ENCODE measurements around the gene HLA-DMA.

- no peak for TF ChIP-seq CTCF (IDR thresholded peaks at IDR 0.05)
- TF ChIP-seq POLR2A (IDR thresholded peaks at IDR 0.05) = no peak
Observed at GRCh38 chr6:32974016-32974333, 21.1 kb upstream of the HLA-DMA start.
